Upper lobe of left lung (tissue), 4 donors: ENCODE results near the gene NDUFV3.

Source experiments
- EP300 ChIP-seq, 4 donors: sonication (generic); formaldehyde crosslinking; IDR thresholded peaks; one replicate each; pipeline ENCODE4 v1.5.1; 2017; ENCODE audit warnings: antibody characterized with exemption in 4 of 4, control low read depth in 2 of 4
- POLR2AphosphoS5 ChIP-seq, 2 donors: sonication (generic); formaldehyde crosslinking; IDR thresholded peaks; one replicate each; pipeline ENCODE4 v1.5.1; 2017; ENCODE audit warnings: antibody characterized with exemption in 2 of 2
- TF ChIP-seq, protein P1 (sequence below), 6 experiments: fragments of 450-650 bp in 4 of 6; fragments of 200-600 bp in 2 of 6; sonication (generic) in 2 of 6; IDR thresholded peaks; one replicate each; pipeline ENCODE4 v1.5.1; 2016 to 2019; ENCODE audit warnings: antibody characterized with exemption in 6 of 6

DNA sequence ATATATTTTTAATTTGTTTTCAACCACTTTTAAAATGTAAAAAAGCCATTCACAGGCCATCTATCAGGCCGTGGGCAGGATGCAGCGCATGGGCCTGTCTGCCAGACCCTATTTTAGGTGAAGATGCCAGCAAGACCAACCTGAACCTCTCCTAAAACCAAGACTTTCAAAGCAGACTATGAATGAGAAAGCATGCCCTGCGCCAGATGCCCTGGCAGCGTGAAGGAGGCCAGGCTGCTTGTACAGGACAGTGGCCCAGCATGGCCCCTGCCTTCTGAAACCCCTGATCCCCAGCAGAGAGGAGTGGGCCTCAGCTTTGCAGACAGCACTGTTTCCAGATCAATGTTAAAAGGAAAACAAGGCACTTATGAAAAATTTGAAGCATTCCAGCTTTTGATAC, 45.4 kb upstream of the NDUFV3 start:
- TF ChIP-seq, protein P1, sequence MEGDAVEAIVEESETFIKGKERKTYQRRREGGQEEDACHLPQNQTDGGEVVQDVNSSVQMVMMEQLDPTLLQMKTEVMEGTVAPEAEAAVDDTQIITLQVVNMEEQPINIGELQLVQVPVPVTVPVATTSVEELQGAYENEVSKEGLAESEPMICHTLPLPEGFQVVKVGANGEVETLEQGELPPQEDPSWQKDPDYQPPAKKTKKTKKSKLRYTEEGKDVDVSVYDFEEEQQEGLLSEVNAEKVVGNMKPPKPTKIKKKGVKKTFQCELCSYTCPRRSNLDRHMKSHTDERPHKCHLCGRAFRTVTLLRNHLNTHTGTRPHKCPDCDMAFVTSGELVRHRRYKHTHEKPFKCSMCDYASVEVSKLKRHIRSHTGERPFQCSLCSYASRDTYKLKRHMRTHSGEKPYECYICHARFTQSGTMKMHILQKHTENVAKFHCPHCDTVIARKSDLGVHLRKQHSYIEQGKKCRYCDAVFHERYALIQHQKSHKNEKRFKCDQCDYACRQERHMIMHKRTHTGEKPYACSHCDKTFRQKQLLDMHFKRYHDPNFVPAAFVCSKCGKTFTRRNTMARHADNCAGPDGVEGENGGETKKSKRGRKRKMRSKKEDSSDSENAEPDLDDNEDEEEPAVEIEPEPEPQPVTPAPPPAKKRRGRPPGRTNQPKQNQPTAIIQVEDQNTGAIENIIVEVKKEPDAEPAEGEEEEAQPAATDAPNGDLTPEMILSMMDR (IDR thresholded peaks at IDR 0.05) = no peak
- TF ChIP-seq POLR2AphosphoS5 (IDR thresholded peaks at IDR 0.05) (no peak), EP300 (IDR thresholded peaks at IDR 0.05) (no peak)
